Loucy (cell line): ENCODE measurements around the gene ARL13B.

Experiments used
- H2AFZ ChIP-seq: fragments of 200-600 bp; sonication (generic); 2 replicates; pipeline ENCODE4 v1.6.0; 2016; ENCODE audit warnings: antibody characterized with exemption, mild to moderate bottlenecking, low read length, moderate library complexity
- H3F3A ChIP-seq: fragments of 200-600 bp; 2 replicates; pipeline ENCODE4 v1.6.0; 2016; ENCODE audit warnings: antibody characterized with exemption, low read depth, mild to moderate bottlenecking
- H3K27me3 ChIP-seq: fragments of 200-600 bp; sonication (generic); 2 replicates; pipeline ENCODE4 v1.6.1; 2014; ENCODE audit warnings: low read length, mild to moderate bottlenecking; ENCODE audit not compliant: insufficient read depth, poor library complexity, severe bottlenecking
- H3K36me3 ChIP-seq: fragments of 200-600 bp; sonication (generic); 2 replicates; pipeline ENCODE4 v1.6.1; 2016; ENCODE audit warnings: low read length; ENCODE audit not compliant: insufficient read depth
- H3K4me1 ChIP-seq: fragments of 200-600 bp; sonication (generic); 2 replicates; pipeline ENCODE4 v1.5.1; 2014; ENCODE audit warnings: low read length, mild to moderate bottlenecking; ENCODE audit not compliant: insufficient read depth, poor library complexity, severe bottlenecking
- H3K4me2 ChIP-seq: fragments of 200-600 bp; sonication (generic); 2 replicates; pipeline ENCODE4 v1.6.0; 2014; ENCODE audit warnings: antibody characterized with exemption, low read length, low read depth, mild to moderate bottlenecking; ENCODE audit not compliant: poor library complexity, severe bottlenecking
- H3K4me3 ChIP-seq: fragments of 200-600 bp; sonication (generic); 2 replicates; pipeline ENCODE4 v1.5.1; 2014; ENCODE audit warnings: low read length, mild to moderate bottlenecking, mixed read lengths; ENCODE audit not compliant: poor library complexity, severe bottlenecking
- H3K79me2 ChIP-seq: fragments of 200-600 bp; sonication (generic); 2 replicates; pipeline ENCODE4 v1.6.1; 2014; ENCODE audit warnings: low read length; ENCODE audit not compliant: insufficient read depth
- H3K9ac ChIP-seq: fragments of 200-600 bp; sonication (generic); 2 replicates; pipeline ENCODE4 v1.6.0; 2014; ENCODE audit warnings: mild to moderate bottlenecking, low read depth, low read length, moderate library complexity; ENCODE audit not compliant: poor library complexity, severe bottlenecking
- H3K9me2 ChIP-seq: fragments of 200-600 bp; sonication (generic); replicated peaks from 2 replicates; pipeline ENCODE4 v1.6.1; 2016; ENCODE audit warnings: low read depth, low read length, mixed read lengths
- H3K9me3 ChIP-seq: fragments of 200-600 bp; sonication (generic); 2 replicates; pipeline ENCODE4 v1.6.1; 2014; ENCODE audit warnings: mild to moderate bottlenecking, antibody characterized with exemption, low read length, low read depth; ENCODE audit not compliant: insufficient read depth
- H4K20me1 ChIP-seq: fragments of 200-600 bp; sonication (generic); 2 replicates; pipeline ENCODE4 v1.6.0; 2014; ENCODE audit warnings: antibody characterized with exemption, low read length, mild to moderate bottlenecking; ENCODE audit not compliant: insufficient read depth, poor library complexity, severe bottlenecking
- CTCF ChIP-seq: fragments of 200-600 bp; sonication (generic); conservative IDR thresholded peaks from 2 replicates; pipeline ENCODE4 v1.5.1; 2014; ENCODE audit warnings: mild to moderate bottlenecking, antibody characterized with exemption, low read length
- EZH2phosphoT487 ChIP-seq: fragments of 200-600 bp; IDR thresholded peaks from 2 replicates; pipeline ENCODE4 v1.6.1; 2018; ENCODE audit warnings: antibody characterized with exemption, mild to moderate bottlenecking, moderate library complexity, borderline replicate concordance

The ARL13B gene

GRCh38 chr3:94065122-94065521 lies 85.2 kb downstream of the ARL13B start:
- H3K4me3 ChIP-seq = peak overlapping the region; percentile 99
- peak overlapping the region; percentile 93 for H3K9ac ChIP-seq
- peaks cover 43% of the 10 kb centered on the region for H3K4me1 ChIP-seq
- TF ChIP-seq CTCF (no peak), EZH2phosphoT487 (no peak)
- peak overlapping the region; percentile 89 for H3K4me2 ChIP-seq
- no peaks in the 10 kb centered on the region for H3K9me2 ChIP-seq
- H2AFZ ChIP-seq = no peak overlapping the region
- H4K20me1 ChIP-seq = peaks cover 14% of the 10 kb centered on the region
- no peaks in the 10 kb centered on the region for H3K27me3 ChIP-seq
- H3K36me3 ChIP-seq = 0 out of 2 replicates have a peak, but pooled peaks cover 5% of the 10 kb centered on the region
- peaks cover 52% of the 10 kb centered on the region for H3K79me2 ChIP-seq
- no peaks in the 10 kb centered on the region; the same call in 1 of the 2 replicates for H3K9me3 ChIP-seq
- H3F3A ChIP-seq = no peaks in the 10 kb centered on the region

- TF ChIP-seq EZH2phosphoT487 = no peak
- TF ChIP-seq CTCF = no peak
- Histone ChIP-seq H3K27me3 (no peaks in the 10 kb centered on the region), H3K4me3 (peak overlapping the region; percentile 99), H3K9me2 (no peaks in the 10 kb centered on the region), H3K9me3 (no peaks in the 10 kb centered on the region; the same call in 1 of the 2 replicates), H3K4me2 (peak overlapping the region; percentile 89), H3K79me2 (peaks cover 51% of the 10 kb centered on the region), H3K4me1 (peaks cover 42% of the 10 kb centered on the region), H2AFZ (no peak overlapping the region), H4K20me1 (peaks cover 16% of the 10 kb centered on the region), H3F3A (no peaks in the 10 kb centered on the region), H3K36me3 (0 out of 2 replicates have a peak, but pooled peaks cover 5% of the 10 kb centered on the region), H3K9ac (peak overlapping the region; percentile 93)
Measured at GRCh38 chr3:94065819-94066480, 86.0 kb downstream of the ARL13B start.

GRCh38 chr3:94066506-94067500 lies 86.8 kb downstream of the ARL13B start:
- H3K27me3 ChIP-seq = no peaks in the 10 kb centered on the region
- no peak for TF ChIP-seq EZH2phosphoT487
- no peak for TF ChIP-seq CTCF
- peak overlapping the region; percentile 99 for H3K4me3 ChIP-seq
- 0 out of 2 replicates have a peak, but pooled peaks cover 5% of the 10 kb centered on the region for H3K36me3 ChIP-seq
- no peaks in the 10 kb centered on the region for H3K9me2 ChIP-seq
- no peak overlapping the region for H2AFZ ChIP-seq
- no peaks in the 10 kb centered on the region; the same call in 1 of the 2 replicates for H3K9me3 ChIP-seq
- H3K4me2 ChIP-seq = peak overlapping the region; percentile 89
- H3K79me2 ChIP-seq = peaks cover 45% of the 10 kb centered on the region
- peaks cover 16% of the 10 kb centered on the region for H4K20me1 ChIP-seq
- H3K4me1 ChIP-seq = peaks cover 41% of the 10 kb centered on the region
- no peak overlapping the region for H3K9ac ChIP-seq
- H3F3A ChIP-seq = no peaks in the 10 kb centered on the region
